Heart left ventricle (tissue), 13 donors: ENCODE measurements around the gene PHF1.

Experiments used
- POLR2A ChIP-seq, 2 donors: fragments of 450-650 bp; IDR thresholded peaks; one replicate each; pipeline ENCODE4 v1.6.1; 2017; ENCODE audit warnings: antibody characterized with exemption in 2 of 2, mild to moderate bottlenecking in 2 of 2, moderate library complexity in 2 of 2
- TF ChIP-seq, protein P1 (sequence below), 12 donors: fragments of 200-600 bp; sonication (generic) in 4 of 12; IDR thresholded peaks; one replicate each; pipeline versions ENCODE4 v1.5.0 to v1.8.0; 2018 to 2022; ENCODE audit warnings: antibody characterized with exemption in 12 of 12, mild to moderate bottlenecking in 5 of 12
- donor health status: ischemic (EF 13 %, LVEDD 7.1; RV severe dilation, severe dysfunction).
- donor health status: DM: no; HTN: yes; CAD: no.
- donor health status: DM: no; HTN: no; CAD: no.
- donor health status: ischemic (EF 25% LVEDD 6.9; RV normal size, moderate dysfunction).
- donor health status: ischemic (EF 25% LVEDD 5.7; RV mildly dilated, moderate dysfunction).
- donor health status: ischemic (EF 35%, LVEDD 5.7; RV mildly dilated, moderate dysfunction).
- donor health status: nonischemic (EF 11% LVEDD 7.7; RV severe dilation, severe dysfunction).
- donor health status: DM: yes; HTN: yes; CAD: no.
- donor health status: PGD.
- donor health status: ischemic (EF 29% LVEDD 5.4; RV normal size, mild dysfunction).
- donor health status: nonischemic (EF 23%, LVEDD 6.1; RV moderate dilation, normal function).

DNA sequence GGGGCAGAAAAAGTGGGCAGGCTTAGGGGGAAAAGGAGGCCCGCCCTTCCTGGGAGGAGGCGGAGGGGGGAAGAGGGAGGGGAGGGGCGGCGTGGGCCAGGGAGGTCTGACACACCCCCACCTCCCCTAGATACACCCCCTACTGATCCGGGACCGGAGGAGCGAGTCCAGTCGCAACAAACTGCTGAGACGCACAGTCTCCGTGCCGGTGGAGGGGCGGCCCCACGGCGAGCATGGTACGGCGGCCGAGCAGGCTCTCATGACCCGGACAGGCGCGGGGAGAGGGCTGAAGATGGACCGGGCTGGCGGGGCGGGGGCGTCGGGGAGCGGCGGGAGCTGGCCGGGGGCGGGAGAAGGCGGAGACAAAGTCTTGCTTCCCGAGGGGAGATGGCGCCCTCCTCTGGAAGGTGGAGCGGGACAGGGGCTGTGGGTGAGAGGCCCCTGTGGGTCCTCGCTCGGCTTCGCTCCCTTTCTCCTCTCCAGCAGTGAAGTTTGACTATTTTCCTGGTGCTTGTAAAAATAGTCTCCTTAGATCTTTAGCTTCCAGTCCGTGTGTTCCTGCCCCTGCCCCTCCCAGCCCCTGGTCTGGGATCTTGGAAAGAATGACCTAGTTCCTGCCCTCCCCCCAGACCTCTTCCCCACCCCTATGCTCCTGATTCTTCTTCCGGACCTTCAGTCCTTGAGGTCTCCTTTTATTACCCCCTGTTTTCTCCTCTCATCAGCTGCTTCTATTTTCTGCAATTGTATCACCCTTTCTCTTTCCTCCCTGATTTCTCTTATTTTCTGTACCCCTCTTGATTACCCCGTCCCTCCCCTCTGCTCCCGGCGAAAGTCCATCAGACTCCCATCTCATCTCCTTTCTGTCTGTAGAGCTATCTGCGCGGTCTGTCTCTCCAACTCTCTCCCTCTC, 15.1 kb downstream of the PHF1 start:
- TF ChIP-seq, protein P1, sequence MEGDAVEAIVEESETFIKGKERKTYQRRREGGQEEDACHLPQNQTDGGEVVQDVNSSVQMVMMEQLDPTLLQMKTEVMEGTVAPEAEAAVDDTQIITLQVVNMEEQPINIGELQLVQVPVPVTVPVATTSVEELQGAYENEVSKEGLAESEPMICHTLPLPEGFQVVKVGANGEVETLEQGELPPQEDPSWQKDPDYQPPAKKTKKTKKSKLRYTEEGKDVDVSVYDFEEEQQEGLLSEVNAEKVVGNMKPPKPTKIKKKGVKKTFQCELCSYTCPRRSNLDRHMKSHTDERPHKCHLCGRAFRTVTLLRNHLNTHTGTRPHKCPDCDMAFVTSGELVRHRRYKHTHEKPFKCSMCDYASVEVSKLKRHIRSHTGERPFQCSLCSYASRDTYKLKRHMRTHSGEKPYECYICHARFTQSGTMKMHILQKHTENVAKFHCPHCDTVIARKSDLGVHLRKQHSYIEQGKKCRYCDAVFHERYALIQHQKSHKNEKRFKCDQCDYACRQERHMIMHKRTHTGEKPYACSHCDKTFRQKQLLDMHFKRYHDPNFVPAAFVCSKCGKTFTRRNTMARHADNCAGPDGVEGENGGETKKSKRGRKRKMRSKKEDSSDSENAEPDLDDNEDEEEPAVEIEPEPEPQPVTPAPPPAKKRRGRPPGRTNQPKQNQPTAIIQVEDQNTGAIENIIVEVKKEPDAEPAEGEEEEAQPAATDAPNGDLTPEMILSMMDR (IDR thresholded peaks at IDR 0.05), result peak; percentile 29 to 76 (median 60)
- TF ChIP-seq POLR2A (IDR thresholded peaks at IDR 0.05), result no peak
